ENCODE measurements around the gene DNAJC1.

Gene DNAJC1

GRCh38 chr10:21732067-21732772 lies 271.3 kb downstream of the DNAJC1 start:
- H3K9me3 ChIP-seq (ENCODE audit: control insufficient read depth, insufficient read depth, low read depth, low read length) = no peaks in the 10 kb centered on the region
- no peak overlapping the region for H3K27ac ChIP-seq (ENCODE audit: extremely low read depth, low read depth, low read length)
- CTCF ChIA-PET = interaction anchor here (0.5 to 5.1 kb wide), 33 partner anchors 10 to 1243 kb away, joined by 3 to 32 read pairs (median 3); no protein-coding TSS in a partner anchor
- peaks cover 0 to 30% of the 10 kb centered on the region in 2 experiments for H3K36me3 ChIP-seq (ENCODE audit: control insufficient read depth in 2 of 2, insufficient read depth in 1 of 2, low read length in 2 of 2)
- H3K4me1 ChIP-seq (ENCODE audit: control insufficient read depth, insufficient read depth, low read length) = peaks cover 8% of the 10 kb centered on the region
- POLR2A ChIA-PET = interaction anchor here (0.7 to 4.2 kb wide), 3 partner anchors 198 to 236 kb away, joined by 3 to 25 read pairs (median 4); partner anchors contain the start of gene MLLT10
- no peak overlapping the region for H3K4me3 ChIP-seq (ENCODE audit: low read depth, low read length)
- TF ChIP-seq ZNF311 (tag by site-specific recombination; IDR thresholded peaks at IDR 0.05; ENCODE audit: borderline replicate concordance) (no peak), PBX3 (CRISPR knock-in tag; IDR thresholded peaks at IDR 0.05) (0 out of 2 replicates have a peak, but pooled peaks have one; percentile 60), ZFP69B (tag by site-specific recombination; IDR thresholded peaks at IDR 0.05) (peak; percentile 79; the same call in 1 of the 2 replicates), ZNF692 (tag by site-specific recombination; IDR thresholded peaks at IDR 0.05) (peak; percentile 86), ZNF391 (tag by site-specific recombination; IDR thresholded peaks at IDR 0.05; ENCODE audit: borderline replicate concordance, low read depth) (no peak), ZNF654 (tag by site-specific recombination; IDR thresholded peaks at IDR 0.05; ENCODE audit: low read depth) (peak; percentile 98), KLF10 (tag by site-specific recombination; IDR thresholded peaks at IDR 0.05) (no peak), ZNF324 (tag by site-specific recombination; IDR thresholded peaks at IDR 0.05) (no peak), GLIS1 (tag by site-specific recombination; IDR thresholded peaks at IDR 0.05) (peak; percentile 59; the same call in 1 of the 2 replicates), PRDM1 (tag by site-specific recombination; IDR thresholded peaks at IDR 0.05) (peak; percentile 88), ZNF24 (tag by site-specific recombination; IDR thresholded peaks at IDR 0.05) (peak; percentile 39; the same call in 1 of the 2 replicates), ZXDB (tag by site-specific recombination; IDR thresholded peaks at IDR 0.05) (peak; percentile 64; the same call in 1 of the 2 replicates), KLF17 (tag by site-specific recombination; IDR thresholded peaks at IDR 0.05) (peak; percentile 65; the same call in 1 of the 2 replicates), ZNF792 (tag by site-specific recombination; IDR thresholded peaks at IDR 0.05) (no peak), ZBTB26 (tag by site-specific recombination; optimal IDR thresholded peaks at IDR 0.05) (peak; percentile 23), ZEB2 (tag by site-specific recombination; IDR thresholded peaks at IDR 0.05) (peak; percentile 89), ZNF629 (tag by site-specific recombination; IDR thresholded peaks at IDR 0.05) (0 out of 2 replicates have a peak, but pooled peaks have one; percentile 25), ZNF791 (tag by site-specific recombination; IDR thresholded peaks at IDR 0.05) (no peak), SP7 (tag by site-specific recombination; IDR thresholded peaks at IDR 0.05) (peak; percentile 67; the same call in 1 of the 2 replicates), WT1 (tag by site-specific recombination; IDR thresholded peaks at IDR 0.05) (0 out of 2 replicates have a peak, but pooled peaks have one; percentile 16), ZNF704 (tag by site-specific recombination; IDR thresholded peaks at IDR 0.05) (no peak), GLI2 (tag by site-specific recombination; IDR thresholded peaks at IDR 0.05; ENCODE audit: borderline replicate concordance, low read depth) (no peak), ZNF747 (tag by site-specific recombination; IDR thresholded peaks at IDR 0.05) (no peak), ZNF221 (tag by site-specific recombination; IDR thresholded peaks at IDR 0.05; ENCODE audit: borderline replicate concordance) (no peak), ZBTB8A (tag by site-specific recombination; IDR thresholded peaks at IDR 0.05) (peak; percentile 92), ZNF501 (tag by site-specific recombination; IDR thresholded peaks at IDR 0.05) (peak; percentile 68; the same call in 1 of the 2 replicates), ZNF394 (tag by site-specific recombination; IDR thresholded peaks at IDR 0.05; ENCODE audit: borderline replicate concordance) (peak; percentile 36; the same call in 1 of the 2 replicates), SCRT2 (tag by site-specific recombination; IDR thresholded peaks at IDR 0.05) (peak; percentile 29; the same call in 1 of the 2 replicates), ZNF449 (tag by site-specific recombination; IDR thresholded peaks at IDR 0.05) (0 out of 2 replicates have a peak, but pooled peaks have one; percentile 29), ZSCAN30 (tag by site-specific recombination; IDR thresholded peaks at IDR 0.05) (peak; percentile 88)
